Astrocyte of the spinal cord (primary cell): ENCODE results near the gene ATAD3A.
"Not testable (repeated sequence)": the region's sequence is repeated elsewhere in the genome, so short reads cannot be mapped to it uniquely, and the experiment has no call there.

Experiments
- DNase-seq: peaks from one replicate; pipeline ENCODE4 v3.0.0; 2011; ENCODE audit warnings: low read depth, low spot score
- H3K4me3 ChIP-seq: 2 replicates; pipeline ENCODE4 v1.5.1; 2011; ENCODE audit warnings: low read depth, mild to moderate bottlenecking, low read length, moderate library complexity
- CTCF ChIP-seq: IDR thresholded peaks from 2 replicates; pipeline ENCODE4 v1.5.1; 2012; ENCODE audit warnings: low read depth, mild to moderate bottlenecking, low read length, inconsistent platforms
- in situ Hi-C: cut with HindIII; loops from 2 replicates; pipeline ENCODE4 v1.10.0; 2017; ENCODE audit warnings: low sequenced_read_pairs

Gene ATAD3A

GRCh38 chr1:1517973-1518620 is 6.1 kb downstream of the ATAD3A start:
- no peak overlapping the region for H3K4me3 ChIP-seq
- TF ChIP-seq CTCF: no peak
- no peak for DNase-seq
- in situ Hi-C loops: no loop called here

- DNase-seq, H3K4me3 ChIP-seq, in situ Hi-C loops: not testable (repeated sequence)
Measured at GRCh38 chr1:1518621-1519007, 6.7 kb downstream of the ATAD3A start.

GRCh38 chr1:1519805-1520505 is 8.0 kb downstream of the ATAD3A start:
- in situ Hi-C loops, H3K4me3 ChIP-seq, DNase-seq: not testable (repeated sequence)

- in situ Hi-C loops: no loop called here
- no peak for TF ChIP-seq CTCF
- H3K4me3 ChIP-seq: no peak overlapping the region
Measured at GRCh38 chr1:1521331-1521730, 9.4 kb downstream of the ATAD3A start.

GRCh38 chr1:1522536-1522935 is 10.6 kb downstream of the ATAD3A start:
- in situ Hi-C loops, H3K4me3 ChIP-seq, DNase-seq: not testable (repeated sequence)

More at GRCh38 chr1:1521331-1521730, 9.4 kb downstream of the ATAD3A start:
- DNase-seq: no peak

DNA sequence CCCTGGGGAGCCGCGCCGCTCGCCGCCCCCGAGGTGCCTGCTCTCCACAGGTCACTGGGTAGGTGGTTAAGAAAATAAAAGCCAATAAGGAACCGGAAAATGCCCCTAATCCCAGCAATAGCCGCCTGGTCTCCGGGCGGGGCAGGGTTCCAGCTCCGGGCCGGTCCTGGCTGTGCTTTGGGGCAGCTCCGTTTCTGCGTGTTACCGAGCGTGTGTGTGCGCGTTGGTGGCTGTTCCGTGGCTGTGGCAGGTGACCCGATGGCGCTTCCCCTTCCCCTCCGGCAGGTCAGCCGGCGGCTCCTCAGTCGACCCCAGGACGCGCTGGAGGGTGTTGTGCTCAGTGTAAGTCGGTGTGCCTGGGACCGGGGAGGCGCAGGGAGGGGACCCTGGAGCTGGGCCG is 11.3 kb downstream of the ATAD3A start:
- in situ Hi-C loops, DNase-seq, H3K4me3 ChIP-seq: not testable (repeated sequence)

DNA sequence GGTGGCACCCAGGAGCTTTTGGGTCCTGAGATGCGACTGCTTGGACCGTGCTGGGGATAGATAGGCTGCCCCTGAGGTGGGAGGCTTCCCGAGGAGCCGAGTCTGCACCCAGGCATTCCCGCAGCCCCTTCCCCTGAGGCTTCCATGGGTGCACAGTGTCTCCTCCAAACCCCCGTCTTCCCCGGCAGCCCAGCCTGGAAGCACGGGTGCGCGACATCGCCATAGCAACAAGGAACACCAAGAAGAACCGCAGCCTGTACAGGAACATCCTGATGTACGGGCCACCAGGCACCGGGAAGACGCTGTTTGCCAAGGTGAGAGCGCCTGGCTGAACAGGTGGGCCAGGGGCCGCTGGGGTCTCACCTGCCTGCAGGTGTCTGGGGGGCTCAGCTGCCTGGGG is 11.7 kb downstream of the ATAD3A start:
- DNase-seq, H3K4me3 ChIP-seq, in situ Hi-C loops: not testable (repeated sequence)

- DNase-seq, in situ Hi-C loops, H3K4me3 ChIP-seq: not testable (repeated sequence)
Measured at GRCh38 chr1:1524750-1525383, 12.9 kb downstream of the ATAD3A start.

- in situ Hi-C loops, H3K4me3 ChIP-seq, DNase-seq: not testable (repeated sequence)
Measured at GRCh38 chr1:1526476-1526875, 14.5 kb downstream of the ATAD3A start.

GRCh38 chr1:1527092-1527816 is 15.3 kb downstream of the ATAD3A start:
- in situ Hi-C loops: no loop called here
- no peak for TF ChIP-seq CTCF
- no peak overlapping the region for H3K4me3 ChIP-seq
- DNase-seq: no peak
